Astrocyte (in vitro differentiated cells and primary cell): Measurements from ENCODE around the gene RITA1. TPM values are rescaled to one million over a fixed set of nuclear protein-coding genes. Genes with fewer than 3 reads are reported as not detected.
"Not testable (repeated sequence)": the region's sequence is repeated elsewhere in the genome, so short reads cannot be mapped to it uniquely, and the experiment has no call there.

Experiments used
- DNase-seq: peaks from one replicate; pipeline ENCODE4 v3.0.0-alpha.2; 2010; ENCODE audit warnings: low read depth
- FAIRE-seq: peaks from 2 replicates; lab custom pipeline; 2011; peaks lifted over from hg19 to GRCh38; lab: Jason Lieb, UNC
- H2AFZ ChIP-seq: 2 replicates; pipeline ENCODE4 v1.6.0; 2012; ENCODE audit warnings: low read depth, low read length, inconsistent platforms
- H3K27ac ChIP-seq: 2 replicates; pipeline ENCODE4 v1.5.1; 2011; ENCODE audit warnings: low read depth, low read length, inconsistent platforms
- H3K27me3 ChIP-seq: 2 replicates; pipeline ENCODE4 v1.6.0; 2011; ENCODE audit warnings: low read length, inconsistent platforms; ENCODE audit not compliant: insufficient read depth
- H3K36me3 ChIP-seq: 2 replicates; pipeline ENCODE4 v1.5.1; 2011; ENCODE audit warnings: low read length, inconsistent platforms; ENCODE audit not compliant: insufficient read depth
- H3K4me1 ChIP-seq: 2 replicates; pipeline ENCODE4 v1.5.1; 2011; ENCODE audit warnings: low read length, inconsistent platforms; ENCODE audit not compliant: insufficient read depth
- H3K4me2 ChIP-seq: 2 replicates; pipeline ENCODE4 v1.6.0; 2012; ENCODE audit warnings: low read length, inconsistent platforms
- H3K4me3 ChIP-seq: 2 replicates; pipeline ENCODE4 v1.5.1; 2011; ENCODE audit warnings: low read depth, mild to moderate bottlenecking, low read length, inconsistent platforms; ENCODE audit not compliant: insufficient read depth
- H3K79me2 ChIP-seq: 2 replicates; pipeline ENCODE4 v1.6.0; 2012; ENCODE audit warnings: mild to moderate bottlenecking, low read length, inconsistent platforms; ENCODE audit not compliant: insufficient read depth
- H3K9ac ChIP-seq: 2 replicates; pipeline ENCODE4 v1.6.0; 2012; ENCODE audit warnings: mild to moderate bottlenecking, low read length, inconsistent platforms
- H3K9me3 ChIP-seq: 2 replicates; pipeline ENCODE4 v1.5.1; 2012; ENCODE audit warnings: low read depth, mild to moderate bottlenecking, low read length, inconsistent platforms; ENCODE audit not compliant: insufficient read depth
- H4K20me1 ChIP-seq: 2 replicates; pipeline ENCODE4 v1.6.0; 2012; ENCODE audit warnings: low read length, inconsistent platforms; ENCODE audit not compliant: insufficient read depth
- H3K27ac Mint-ChIP-seq: one replicate; pipeline ENCODE4 v1.8.0; 2021; ENCODE audit warnings: mild to moderate bottlenecking, mixed read lengths; ENCODE audit not compliant: unreplicated experiment
- H3K27me3 Mint-ChIP-seq: one replicate; pipeline ENCODE4 v1.8.0; 2021; ENCODE audit warnings: low read depth, mixed read lengths; ENCODE audit not compliant: unreplicated experiment
- H3K36me3 Mint-ChIP-seq: one replicate; pipeline ENCODE4 v1.8.0; 2021; ENCODE audit warnings: low read depth, mixed read lengths; ENCODE audit not compliant: unreplicated experiment
- H3K4me1 Mint-ChIP-seq: one replicate; pipeline ENCODE4 v1.8.0; 2021; ENCODE audit warnings: low read depth, mixed read lengths; ENCODE audit not compliant: unreplicated experiment
- H3K4me3 Mint-ChIP-seq: one replicate; pipeline ENCODE4 v1.8.0; 2021; ENCODE audit warnings: mild to moderate bottlenecking, moderate library complexity, mixed read lengths; ENCODE audit not compliant: unreplicated experiment
- H3K9me3 Mint-ChIP-seq: one replicate; pipeline ENCODE4 v1.8.0; 2021; ENCODE audit warnings: mild to moderate bottlenecking, mixed read lengths; ENCODE audit not compliant: unreplicated experiment
- CTCF ChIP-seq: IDR thresholded peaks from 2 replicates; pipeline ENCODE4 v1.5.1; 2011; ENCODE audit warnings: low read depth, mild to moderate bottlenecking, inconsistent platforms, low read length, moderate library complexity; ENCODE audit not compliant: insufficient read depth
- EZH2 ChIP-seq: IDR thresholded peaks from 2 replicates; pipeline ENCODE4 v1.6.1; 2012; ENCODE audit warnings: mild to moderate bottlenecking, low read length, inconsistent platforms; ENCODE audit not compliant: insufficient read depth
- total RNA-seq: library from RNA; stranded (reverse); gene quantifications from 2 replicates; pipeline ENCODE4 v1.2.1, GENCODE V29; 2021

RITA1 gene
- total RNA-seq, 1 donor from 2014 or later = 23.5 TPM

GRCh38 chr12:113140706-113141105 is 44.8 kb upstream of the RITA1 start:
- Histone ChIP-seq H2AFZ (no peak overlapping the region), H3K36me3 (no peaks in the 10 kb centered on the region), H3K9ac (no peak overlapping the region), H3K4me3 (no peak overlapping the region), H3K27me3 (peaks cover 8% of the 10 kb centered on the region), H3K27ac (no peak overlapping the region), H3K9me3 (no peaks in the 10 kb centered on the region), H4K20me1 (no peaks in the 10 kb centered on the region), H3K79me2 (no peaks in the 10 kb centered on the region), H3K4me2 (no peak overlapping the region), H3K4me1 (peaks cover 4% of the 10 kb centered on the region)
- H3K27me3 Mint-ChIP-seq = peaks cover 22% of the 10 kb centered on the region
- no peaks in the 10 kb centered on the region for H3K36me3 Mint-ChIP-seq
- no peak for FAIRE-seq
- H3K9me3 Mint-ChIP-seq = no peaks in the 10 kb centered on the region
- H3K27ac Mint-ChIP-seq = no peak overlapping the region
- no peak for DNase-seq
- H3K4me3 Mint-ChIP-seq = no peak overlapping the region
- TF ChIP-seq EZH2 = no peak
- TF ChIP-seq CTCF = no peak
- no peaks in the 10 kb centered on the region for H3K4me1 Mint-ChIP-seq

- H3K27me3 Mint-ChIP-seq = peaks cover 12% of the 10 kb centered on the region
- not testable (repeated sequence) for H3K27ac ChIP-seq
Measured at GRCh38 chr12:113141716-113142115, 43.8 kb upstream of the RITA1 start.

GRCh38 chr12:113142173-113142885 is 43.2 kb upstream of the RITA1 start:
- TF ChIP-seq EZH2 (no peak), CTCF (no peak)
- Mint-ChIP-seq H3K36me3 (no peaks in the 10 kb centered on the region), H3K9me3 (peaks cover 2% of the 10 kb centered on the region), H3K27ac (no peak overlapping the region), H3K27me3 (peaks cover 8% of the 10 kb centered on the region), H3K4me3 (no peak overlapping the region), H3K4me1 (no peaks in the 10 kb centered on the region)
- H3K9me3 ChIP-seq = no peaks in the 10 kb centered on the region
- H3K36me3 ChIP-seq = no peaks in the 10 kb centered on the region
- H3K79me2 ChIP-seq = no peaks in the 10 kb centered on the region
- no peak overlapping the region for H3K9ac ChIP-seq
- no peak overlapping the region for H3K4me3 ChIP-seq
- no peak overlapping the region for H3K27ac ChIP-seq
- no peak for FAIRE-seq
- peak overlapping the region; percentile 45 for H2AFZ ChIP-seq
- H3K27me3 ChIP-seq = no peaks in the 10 kb centered on the region
- no peak for DNase-seq
- no peaks in the 10 kb centered on the region for H3K4me1 ChIP-seq
- H4K20me1 ChIP-seq = no peaks in the 10 kb centered on the region
- H3K4me2 ChIP-seq = no peak overlapping the region

More at GRCh38 chr12:113141716-113142115, 43.8 kb upstream of the RITA1 start:
- not testable (repeated sequence) for H3K4me1 ChIP-seq, FAIRE-seq, H3K27ac Mint-ChIP-seq, H3K27me3 ChIP-seq, H3K9me3 Mint-ChIP-seq, H3K9me3 ChIP-seq, H3K4me1 Mint-ChIP-seq, H3K4me3 ChIP-seq, DNase-seq, H3K36me3 ChIP-seq, H3K4me2 ChIP-seq, H2AFZ ChIP-seq, H3K79me2 ChIP-seq, H3K4me3 Mint-ChIP-seq, H4K20me1 ChIP-seq, H3K36me3 Mint-ChIP-seq, H3K9ac ChIP-seq
